ENCODE measurements around the gene ABCF2. TPM values are rescaled to one million over a fixed set of nuclear protein-coding genes. Genes with fewer than 3 reads are reported as not detected.

The ABCF2 gene
- total and polyA plus RNA-seq, 2 of the 4 experiments (the other 2 are of a cell fraction), result 46.2 to 103 TPM

GRCh38 chr7:151178831-151179230, 48.2 kb downstream of the ABCF2 start:
- ChIA-PET POLR2A (ENCODE audit: unreplicated experiment) (no interaction called here), CTCF (no interaction called here)
- H4K5ac ChIP-seq (ENCODE audit: low read depth, low read length), result no peak overlapping the region
- in situ Hi-C loops (cut with MboI; ENCODE audit: low sequenced_read_pairs) (no loop called here), intact Hi-C loops (cut with micrococcal nuclease) (no loop called here), dilution Hi-C loops (cut with HindIII; ENCODE audit: low sequenced_read_pairs, unreplicated experiment) (no loop called here)
- no peaks in the 10 kb centered on the region for H3K9me1 ChIP-seq (ENCODE audit: insufficient read depth, low read length)
- no peak for ATAC-seq (ENCODE audit: low read depth)
- no peak overlapping the region for H2BK5ac ChIP-seq (ENCODE audit: low read depth, low read length, poor library complexity, severe bottlenecking)
- H2BK15ac ChIP-seq (ENCODE audit: low read depth, low read length), result no peak overlapping the region
- no peak overlapping the region for H3K56ac ChIP-seq (ENCODE audit: extremely low read depth, insufficient read depth, low read length)
- H2BK20ac ChIP-seq (ENCODE audit: low read depth, low read length), result no peak overlapping the region
- no peak overlapping the region for H3K23ac ChIP-seq (ENCODE audit: low read depth, low read length)
- H4K20me1 ChIP-seq (ENCODE audit: insufficient read depth, low read length), result no peaks in the 10 kb centered on the region
- H3K18ac ChIP-seq (ENCODE audit: low read depth, low read length), result no peak overlapping the region
- no peak overlapping the region for H2AFZ ChIP-seq (replicated peaks; ENCODE audit: low read length, poor library complexity)
- H3K9me3 ChIP-seq (ENCODE audit: control insufficient read depth, insufficient read depth, low read length), result no peaks in the 10 kb centered on the region; the same call in 1 of the 2 replicates
- DNase-seq, result no peak
- no peak for TF ChIP-seq CTCF (conservative IDR thresholded peaks at IDR 0.05; ENCODE audit: low read depth, low read length)
- no peak for TF ChIP-seq BHLHE40 (IDR thresholded peaks at IDR 0.05; ENCODE audit: low read depth, low read length)
- no peak for TF ChIP-seq MAFK (IDR thresholded peaks at IDR 0.05; ENCODE audit: low read depth, low read length)
- TF ChIP-seq CEBPB (IDR thresholded peaks at IDR 0.05; ENCODE audit: low read depth, low read length), result no peak
- TF ChIP-seq USF2 (IDR thresholded peaks at IDR 0.05; ENCODE audit: low read depth, low read length), result no peak
- TF ChIP-seq MAZ (IDR thresholded peaks at IDR 0.05; ENCODE audit: borderline replicate concordance, low read depth, low read length), result no peak
- TF ChIP-seq CHD1 (IDR thresholded peaks at IDR 0.05; ENCODE audit: low read depth, low read length), result no peak
- no peak for TF ChIP-seq NFE2L2 (IDR thresholded peaks at IDR 0.05; ENCODE audit: low read depth, low read length)
- TF ChIP-seq MXI1 (IDR thresholded peaks at IDR 0.05; ENCODE audit: borderline replicate concordance, low read depth, low read length), result no peak
- TF ChIP-seq RCOR1 (IDR thresholded peaks at IDR 0.05; ENCODE audit: insufficient replicate concordance, low read length), result no peak
- TF ChIP-seq POLR2A (IDR thresholded peaks at IDR 0.05; ENCODE audit: low read depth, low read length), result no peak
- no peak for TF ChIP-seq SMC3 (IDR thresholded peaks at IDR 0.05; ENCODE audit: low read depth, low read length)
- no peak for TF ChIP-seq RAD21 (IDR thresholded peaks at IDR 0.05; ENCODE audit: low read length)
- TF ChIP-seq FOS (IDR thresholded peaks at IDR 0.05; ENCODE audit: low read depth, low read length), result no peak
- TF ChIP-seq RFX5 (IDR thresholded peaks at IDR 0.05; ENCODE audit: low read depth, low read length), result no peak
- TF ChIP-seq ELK1 (IDR thresholded peaks at IDR 0.05; ENCODE audit: borderline replicate concordance, low read depth, low read length), result no peak
- H4K8ac ChIP-seq (ENCODE audit: low read depth in 2 of 2, low read length in 2 of 2), result no peak overlapping the region
- no peaks in the 10 kb centered on the region for H3K79me1 ChIP-seq (ENCODE audit: low read depth in 1 of 2, low read length in 2 of 2)
- peaks cover 76% of the 10 kb centered on the region for H3K27me3 ChIP-seq (ENCODE audit: control insufficient read depth, insufficient read depth, low read length)
- H4K91ac ChIP-seq (ENCODE audit: insufficient read depth, low read depth, low read length), result no peak overlapping the region
- H2AK9ac ChIP-seq (replicated peaks; ENCODE audit: low read depth, low read length, poor library complexity), result no peak overlapping the region
- H3K14ac ChIP-seq (replicated peaks; ENCODE audit: low read depth, low read length), result no peak overlapping the region
- H2AK5ac ChIP-seq (ENCODE audit: low read depth, low read length), result no peak overlapping the region
- no TSS peak for BruUV-seq (replicated peaks)
- WGBS, 2 experiments (ENCODE audit: extremely low coverage in 2 of 2, insufficient read length in 1 of 2), result 46% methylated on average over 2 of the region's 2 CpGs; no CpG with 5 or more reads in 1 of the 2 experiments
- H3K4ac ChIP-seq (ENCODE audit: low read depth, low read length), result no peak overlapping the region
- H3K4me1 ChIP-seq (ENCODE audit: control insufficient read depth, insufficient read depth, low read length), result no peaks in the 10 kb centered on the region
- H3K4me2 ChIP-seq (ENCODE audit: low read depth, low read length), result no peak overlapping the region
- no peaks in the 10 kb centered on the region for H3K36me3 ChIP-seq (ENCODE audit: control insufficient read depth, insufficient read depth, low read length)
- H3K27ac ChIP-seq (ENCODE audit: insufficient read depth, low read length), result no peak overlapping the region
- no peak overlapping the region for H3K9ac ChIP-seq (ENCODE audit: low read depth, low read length)
- no peak overlapping the region for H2BK120ac ChIP-seq (ENCODE audit: low read depth, low read length)
- H3K4me3 ChIP-seq (ENCODE audit: insufficient read depth, low read depth, low read length), result no peak overlapping the region

All from IMR-90 (cell line).